LNCaP clone FGC (cell line): ENCODE data around the gene GPD2.
"Not testable (repeated sequence)": the region's sequence is repeated elsewhere in the genome, so short reads cannot be mapped to it uniquely, and the experiment has no call there.

Experiments
- DNase-seq: peaks from one replicate; pipeline ENCODE4 v3.0.0-alpha.2; 2011; ENCODE audit warnings: low read depth
- H3K4me3 ChIP-seq: 2 replicates; pipeline ENCODE4 v1.5.1; 2011; ENCODE audit warnings: mild to moderate bottlenecking, low read depth, low read length, control low read depth
- CTCF ChIP-seq: IDR thresholded peaks from 2 replicates; pipeline ENCODE4 v1.5.1; 2012; ENCODE audit warnings: mild to moderate bottlenecking; ENCODE audit not compliant: control insufficient read depth, insufficient read depth; ENCODE audit errors: extremely low read depth

Gene GPD2

GRCh38 chr2:156489195-156489594 is 53.0 kb downstream of the GPD2 start:
- no peak overlapping the region for H3K4me3 ChIP-seq
- no peak for DNase-seq
- no peak for TF ChIP-seq CTCF

GRCh38 chr2:156489750-156490465 is 53.7 kb downstream of the GPD2 start:
- no peak overlapping the region for H3K4me3 ChIP-seq
- DNase-seq = no peak
- no peak for TF ChIP-seq CTCF

- no peak overlapping the region for H3K4me3 ChIP-seq
- no peak for TF ChIP-seq CTCF
- no peak for DNase-seq
These were observed 54.3 kb downstream of the GPD2 start for GRCh38 chr2:156490466-156490840.

- no peak for TF ChIP-seq CTCF
- no peak overlapping the region for H3K4me3 ChIP-seq
- no peak for DNase-seq
These were observed 55.0 kb downstream of the GPD2 start for GRCh38 chr2:156491176-156491575.

GRCh38 chr2:156492979-156493378 is 56.8 kb downstream of the GPD2 start:
- DNase-seq = no peak
- no peak for TF ChIP-seq CTCF
- no peak overlapping the region for H3K4me3 ChIP-seq

- DNase-seq = not testable (repeated sequence)
These were observed 59.8 kb downstream of the GPD2 start for GRCh38 chr2:156495998-156496397.

GRCh38 chr2:156505696-156506095 is 69.5 kb downstream of the GPD2 start:
- DNase-seq = no peak
- no peak for TF ChIP-seq CTCF
- no peak overlapping the region for H3K4me3 ChIP-seq

More at GRCh38 chr2:156495998-156496397, 59.8 kb downstream of the GPD2 start:
- not testable (repeated sequence) for H3K4me3 ChIP-seq
